Ascending aorta (tissue), 2 donors: Measurements from ENCODE around the gene DAP3. TPM values are rescaled to one million over a fixed set of nuclear protein-coding genes. Genes with fewer than 3 reads are reported as not detected.
"Not testable (repeated sequence)": the region's sequence is repeated elsewhere in the genome, so short reads cannot be mapped to it uniquely, and the experiment has no call there.

Source experiments
- DNase-seq, 2 donors: peaks; one replicate each; pipeline ENCODE4 v3.0.0-alpha.2; 2019; ENCODE audit warnings: low spot score in 2 of 2
- H3K27ac ChIP-seq, 2 donors: fragments of 200-600 bp; sonication (generic); one replicate each; pipeline ENCODE4 v1.5.1; 2016 to 2017; ENCODE audit warnings: mild to moderate bottlenecking in 1 of 2
- H3K27me3 ChIP-seq: fragments of 200-600 bp; sonication (generic); one replicate; pipeline ENCODE4 v1.5.1; 2017
- H3K36me3 ChIP-seq, 2 donors: fragments of 200-600 bp; sonication (generic); one replicate each; pipeline ENCODE4 v1.5.1; 2016
- H3K4me1 ChIP-seq, 2 donors: fragments of 200-600 bp; sonication (generic); one replicate each; pipeline ENCODE4 v1.5.1; 2016 to 2017; ENCODE audit warnings: mild to moderate bottlenecking in 1 of 2
- H3K4me3 ChIP-seq, 2 donors: fragments of 200-600 bp; sonication (generic); one replicate each; pipeline ENCODE4 v1.5.1; 2016 to 2017; ENCODE audit warnings: mild to moderate bottlenecking in 1 of 2
- H3K9me3 ChIP-seq, 2 donors: fragments of 200-600 bp; sonication (generic); one replicate each; pipeline ENCODE4 v1.5.1; 2016
- CTCF ChIP-seq, 3 experiments: fragments of 200-600 bp in 2 of 3; fragments of 450-650 bp in 1 of 3; sonication (generic) in 2 of 3; IDR thresholded peaks; one replicate each; pipeline ENCODE4 v1.5.1; 2016 to 2019; ENCODE audit warnings: antibody characterized with exemption in 3 of 3, mild to moderate bottlenecking in 1 of 3, moderate library complexity in 1 of 3
- intact Hi-C: fragments of 100-400 bp; cut with DNase I; formaldehyde crosslinking; loops from one replicate; pipeline ENCODE4 v1.15.1; 2023
- total RNA-seq: library from RNA; depleted of rRNA; stranded (reverse); fragments of >200 nt; gene quantifications from one replicate; pipeline ENCODE4 v1.1.0, GENCODE V29; 2016

Gene DAP3
- total RNA-seq, 1 donor from 2014 or later: 47.4 TPM

DNA sequence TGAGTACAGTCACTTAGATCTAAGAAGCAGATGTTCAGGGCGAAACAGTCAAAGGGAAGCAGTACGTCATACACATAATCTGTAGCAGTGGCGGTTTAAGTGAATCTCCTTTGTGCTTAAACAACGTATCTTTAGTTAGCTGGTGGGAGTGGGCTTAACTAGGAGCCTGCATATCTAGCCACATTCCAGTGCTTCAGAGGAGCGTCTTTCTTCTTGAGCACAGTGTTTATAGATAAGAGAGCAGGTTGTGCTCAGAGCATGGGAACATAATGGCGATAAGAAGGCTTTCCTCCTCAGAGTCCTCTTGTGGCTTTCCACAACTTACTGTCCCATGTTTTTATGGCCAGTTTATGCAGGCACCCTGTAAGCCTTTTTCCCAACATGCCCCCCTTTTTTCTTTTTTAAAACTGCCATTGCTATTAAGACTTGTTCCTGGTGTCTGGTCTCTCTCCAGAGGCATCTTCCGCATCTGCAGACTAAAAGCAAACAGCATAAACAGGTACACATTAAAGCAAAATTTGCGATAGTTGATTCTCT is 3.2 kb downstream of the DAP3 start:
- H3K9me3 ChIP-seq: no peaks in the 10 kb centered on the region
- no peak overlapping the region for H3K4me3 ChIP-seq
- H3K27ac ChIP-seq: no peak overlapping the region
- DNase-seq: no peak
- no peaks in the 10 kb centered on the region for H3K36me3 ChIP-seq
- H3K4me1 ChIP-seq: peaks cover 4 to 11% of the 10 kb centered on the region in 2 donors
- H3K27me3 ChIP-seq: no peaks in the 10 kb centered on the region
- intact Hi-C loops: loop anchor here (5.0 kb wide), 1 partner anchor 50 kb away; no protein-coding TSS in a partner anchor
- no peak for TF ChIP-seq CTCF (IDR thresholded peaks at IDR 0.05)

DNA sequence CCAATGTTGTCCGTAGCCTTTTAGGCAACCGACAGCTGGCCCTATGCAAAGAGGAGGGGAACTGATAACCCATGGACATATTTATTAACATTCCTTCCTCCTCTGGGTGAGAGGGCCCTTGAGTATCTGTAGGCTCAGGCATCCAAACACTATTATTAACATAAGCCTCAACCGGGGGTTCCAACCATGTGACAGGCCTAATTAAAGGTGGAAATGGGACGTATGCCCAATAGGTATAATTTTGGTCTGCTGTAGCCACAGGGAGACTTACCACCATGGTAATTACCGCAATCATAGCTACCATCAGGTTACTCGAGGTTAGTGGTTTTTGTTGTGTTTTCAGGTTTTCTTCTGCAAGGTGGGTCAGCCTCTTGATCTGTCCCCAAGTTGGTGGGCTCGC is 5.3 kb downstream of the DAP3 start:
- H3K9me3 ChIP-seq: no peaks in the 10 kb centered on the region
- H3K36me3 ChIP-seq: no peaks in the 10 kb centered on the region
- no peak overlapping the region for H3K4me3 ChIP-seq
- H3K27ac ChIP-seq: no peak overlapping the region
- TF ChIP-seq CTCF (IDR thresholded peaks at IDR 0.05): no peak
- intact Hi-C loops: loop anchor here (5.0 kb wide), 1 partner anchor 48 kb away; no protein-coding TSS in a partner anchor
- DNase-seq: no peak
- no peaks in the 10 kb centered on the region for H3K27me3 ChIP-seq
- peaks cover 4 to 11% of the 10 kb centered on the region in 2 donors for H3K4me1 ChIP-seq

- no peaks in the 10 kb centered on the region for H3K36me3 ChIP-seq
- peaks cover 3% of the 10 kb centered on the region in 2 donors for H3K4me1 ChIP-seq
- no peaks in the 10 kb centered on the region for H3K9me3 ChIP-seq
- H3K4me3 ChIP-seq: no peak overlapping the region
- H3K27ac ChIP-seq: no peak overlapping the region
- no peaks in the 10 kb centered on the region for H3K27me3 ChIP-seq
- intact Hi-C loops: no loop called here
- DNase-seq: no peak
- no peak for TF ChIP-seq CTCF (IDR thresholded peaks at IDR 0.05)
These were observed 6.2 kb downstream of the DAP3 start for GRCh38 chr1:155695072-155695471.

DNA sequence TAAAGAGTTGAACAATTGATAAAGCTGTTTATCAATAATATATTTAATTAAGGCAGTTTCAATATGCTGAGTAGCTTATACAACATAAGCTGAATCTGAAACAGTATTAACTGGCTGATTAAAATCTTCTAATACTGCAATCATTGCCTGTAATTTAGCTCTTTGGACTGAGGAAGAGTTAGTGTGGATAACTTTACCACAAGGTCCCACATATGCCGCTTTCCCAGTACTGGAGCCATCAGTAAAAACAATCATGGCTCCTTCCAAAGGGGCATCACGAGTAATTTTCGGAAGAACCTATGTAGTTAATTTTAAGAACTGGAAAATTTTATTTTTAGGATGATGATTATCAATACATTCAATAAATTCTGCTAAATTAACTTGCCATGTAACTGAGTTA is 6.7 kb downstream of the DAP3 start:
- Histone ChIP-seq H3K9me3 (no peaks in the 10 kb centered on the region), H3K27ac (no peak overlapping the region), H3K36me3 (no peaks in the 10 kb centered on the region), H3K4me1 (no peaks in the 10 kb centered on the region), H3K27me3 (no peaks in the 10 kb centered on the region), H3K4me3 (no peak overlapping the region)
- TF ChIP-seq CTCF (IDR thresholded peaks at IDR 0.05): no peak
- intact Hi-C loops: no loop called here
- DNase-seq: no peak

GRCh38 chr1:155696524-155696923 is 7.6 kb downstream of the DAP3 start:
- no peak overlapping the region for H3K4me3 ChIP-seq
- no peaks in the 10 kb centered on the region for H3K36me3 ChIP-seq
- no peaks in the 10 kb centered on the region for H3K9me3 ChIP-seq
- H3K4me1 ChIP-seq: no peaks in the 10 kb centered on the region
- intact Hi-C loops: no loop called here
- DNase-seq: no peak
- no peak overlapping the region for H3K27ac ChIP-seq
- H3K27me3 ChIP-seq: no peaks in the 10 kb centered on the region
- no peak for TF ChIP-seq CTCF (IDR thresholded peaks at IDR 0.05)

- Histone ChIP-seq H3K4me1 (no peaks in the 10 kb centered on the region), H3K27ac (no peak overlapping the region), H3K4me3 (no peak overlapping the region), H3K36me3 (no peaks in the 10 kb centered on the region), H3K9me3 (no peaks in the 10 kb centered on the region), H3K27me3 (no peaks in the 10 kb centered on the region)
- TF ChIP-seq CTCF (IDR thresholded peaks at IDR 0.05): no peak
- no peak for DNase-seq
- intact Hi-C loops: no loop called here
These were observed 8.2 kb downstream of the DAP3 start for GRCh38 chr1:155697046-155697445.

- DNase-seq, H3K4me1 ChIP-seq, H3K4me3 ChIP-seq, H3K27me3 ChIP-seq, intact Hi-C loops, H3K9me3 ChIP-seq, H3K36me3 ChIP-seq, H3K27ac ChIP-seq: not testable (repeated sequence)
These were observed 8.7 kb downstream of the DAP3 start for GRCh38 chr1:155697616-155698015.
